PFSK-1 (cell line): ENCODE measurements around the gene OSBPL10.

Experiments
- FOXP2 ChIP-seq: optimal IDR thresholded peaks from 2 replicates; pipeline ENCODE3; 2011; ENCODE audit warnings: borderline replicate concordance, control low read depth, inconsistent platforms; ENCODE audit not compliant: insufficient read depth; ENCODE audit errors: extremely low read length, extremely low read depth
- POLR2AphosphoS5 ChIP-seq: IDR thresholded peaks from 2 replicates; pipeline ENCODE4 v1.6.1; 2012; ENCODE audit warnings: low read depth, mild to moderate bottlenecking, control low read depth, low read length, moderate library complexity
- SIN3A ChIP-seq: IDR thresholded peaks from 2 replicates; pipeline ENCODE4 v1.6.1; 2012; ENCODE audit warnings: mild to moderate bottlenecking, low read length, moderate library complexity, borderline replicate concordance; ENCODE audit not compliant: insufficient read depth
- TAF1 ChIP-seq: IDR thresholded peaks from 2 replicates; pipeline ENCODE4 v1.6.1; 2012; ENCODE audit warnings: low read length, control low read depth, borderline replicate concordance; ENCODE audit not compliant: insufficient read depth
- TF ChIP-seq, protein P1 (sequence below), 2 experiments: IDR thresholded peaks; 2 replicates each; pipeline versions ENCODE4 v1.6.1 to v1.8.0; 2011 to 2012; ENCODE audit warnings: low read depth in 2 of 2, low read length in 2 of 2, control low read depth in 1 of 2, inconsistent platforms in 1 of 2, mild to moderate bottlenecking in 1 of 2, moderate library complexity in 1 of 2; ENCODE audit not compliant: insufficient read depth in 1 of 2

OSBPL10 gene

GRCh38 chr3:31779514-31779913, 201.5 kb downstream of the OSBPL10 start:
- TF ChIP-seq FOXP2: no peak
- TF ChIP-seq POLR2AphosphoS5: no peak
- TF ChIP-seq TAF1: no peak
- TF ChIP-seq SIN3A: no peak
- TF ChIP-seq, protein P1, sequence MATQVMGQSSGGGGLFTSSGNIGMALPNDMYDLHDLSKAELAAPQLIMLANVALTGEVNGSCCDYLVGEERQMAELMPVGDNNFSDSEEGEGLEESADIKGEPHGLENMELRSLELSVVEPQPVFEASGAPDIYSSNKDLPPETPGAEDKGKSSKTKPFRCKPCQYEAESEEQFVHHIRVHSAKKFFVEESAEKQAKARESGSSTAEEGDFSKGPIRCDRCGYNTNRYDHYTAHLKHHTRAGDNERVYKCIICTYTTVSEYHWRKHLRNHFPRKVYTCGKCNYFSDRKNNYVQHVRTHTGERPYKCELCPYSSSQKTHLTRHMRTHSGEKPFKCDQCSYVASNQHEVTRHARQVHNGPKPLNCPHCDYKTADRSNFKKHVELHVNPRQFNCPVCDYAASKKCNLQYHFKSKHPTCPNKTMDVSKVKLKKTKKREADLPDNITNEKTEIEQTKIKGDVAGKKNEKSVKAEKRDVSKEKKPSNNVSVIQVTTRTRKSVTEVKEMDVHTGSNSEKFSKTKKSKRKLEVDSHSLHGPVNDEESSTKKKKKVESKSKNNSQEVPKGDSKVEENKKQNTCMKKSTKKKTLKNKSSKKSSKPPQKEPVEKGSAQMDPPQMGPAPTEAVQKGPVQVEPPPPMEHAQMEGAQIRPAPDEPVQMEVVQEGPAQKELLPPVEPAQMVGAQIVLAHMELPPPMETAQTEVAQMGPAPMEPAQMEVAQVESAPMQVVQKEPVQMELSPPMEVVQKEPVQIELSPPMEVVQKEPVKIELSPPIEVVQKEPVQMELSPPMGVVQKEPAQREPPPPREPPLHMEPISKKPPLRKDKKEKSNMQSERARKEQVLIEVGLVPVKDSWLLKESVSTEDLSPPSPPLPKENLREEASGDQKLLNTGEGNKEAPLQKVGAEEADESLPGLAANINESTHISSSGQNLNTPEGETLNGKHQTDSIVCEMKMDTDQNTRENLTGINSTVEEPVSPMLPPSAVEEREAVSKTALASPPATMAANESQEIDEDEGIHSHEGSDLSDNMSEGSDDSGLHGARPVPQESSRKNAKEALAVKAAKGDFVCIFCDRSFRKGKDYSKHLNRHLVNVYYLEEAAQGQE (IDR thresholded peaks at IDR 0.05; ENCODE audit: insufficient read depth in 1 of 2, low read depth in 2 of 2, low read length in 2 of 2): no peak

GRCh38 chr3:31777887-31778286, 203.2 kb downstream of the OSBPL10 start:
- TF ChIP-seq TAF1: no peak
- TF ChIP-seq FOXP2: no peak
- no peak for TF ChIP-seq POLR2AphosphoS5
- TF ChIP-seq SIN3A: no peak
- TF ChIP-seq, protein P1 (IDR thresholded peaks at IDR 0.05; ENCODE audit: insufficient read depth in 1 of 2, low read depth in 2 of 2, low read length in 2 of 2): no peak

DNA sequence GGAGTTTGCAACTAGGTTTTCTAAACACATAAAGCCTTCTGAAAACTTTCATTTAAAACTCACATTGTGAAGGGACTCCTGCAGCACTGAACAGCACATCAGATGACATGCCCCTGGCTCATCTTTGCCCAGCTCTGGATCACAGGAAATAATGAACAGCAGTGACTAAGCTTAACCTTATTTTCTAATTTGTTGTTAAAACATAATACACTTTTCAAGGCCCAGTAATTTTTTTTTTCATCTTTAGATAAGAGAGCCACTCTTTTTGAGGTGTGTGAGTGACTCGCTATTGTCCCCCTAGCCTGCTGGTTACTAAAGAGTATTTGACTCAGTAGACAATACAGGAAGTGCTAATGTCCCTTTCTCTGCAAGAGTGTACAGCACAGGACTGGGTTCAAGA, 204.0 kb downstream of the OSBPL10 start:
- TF ChIP-seq SIN3A (no peak), POLR2AphosphoS5 (no peak), FOXP2 (no peak), TAF1 (no peak)
- TF ChIP-seq, protein P1 (IDR thresholded peaks at IDR 0.05; ENCODE audit: insufficient read depth in 1 of 2, low read depth in 2 of 2, low read length in 2 of 2): no peak

DNA sequence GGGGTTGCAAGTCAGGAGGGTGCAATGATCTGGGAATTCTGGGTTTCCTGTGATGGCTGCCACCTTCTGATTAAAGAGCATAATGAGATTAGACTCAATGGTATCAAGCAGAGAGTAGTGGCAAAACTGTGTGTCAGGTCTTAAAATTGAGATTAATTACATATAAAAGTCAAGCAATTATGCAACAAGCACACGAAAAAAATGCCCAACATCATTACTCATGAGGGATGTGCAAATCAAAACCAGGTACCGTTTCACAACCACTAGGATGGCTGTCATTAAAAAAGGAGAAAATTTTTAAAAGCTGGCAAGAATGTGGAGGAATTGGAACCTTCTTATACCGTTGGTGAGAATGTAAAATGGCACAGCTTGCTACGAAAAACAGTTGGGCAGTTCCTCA, 205.0 kb downstream of the OSBPL10 start:
- TF ChIP-seq SIN3A: no peak
- TF ChIP-seq FOXP2: no peak
- TF ChIP-seq, protein P1 (IDR thresholded peaks at IDR 0.05; ENCODE audit: insufficient read depth in 1 of 2, low read depth in 2 of 2, low read length in 2 of 2): no peak

DNA sequence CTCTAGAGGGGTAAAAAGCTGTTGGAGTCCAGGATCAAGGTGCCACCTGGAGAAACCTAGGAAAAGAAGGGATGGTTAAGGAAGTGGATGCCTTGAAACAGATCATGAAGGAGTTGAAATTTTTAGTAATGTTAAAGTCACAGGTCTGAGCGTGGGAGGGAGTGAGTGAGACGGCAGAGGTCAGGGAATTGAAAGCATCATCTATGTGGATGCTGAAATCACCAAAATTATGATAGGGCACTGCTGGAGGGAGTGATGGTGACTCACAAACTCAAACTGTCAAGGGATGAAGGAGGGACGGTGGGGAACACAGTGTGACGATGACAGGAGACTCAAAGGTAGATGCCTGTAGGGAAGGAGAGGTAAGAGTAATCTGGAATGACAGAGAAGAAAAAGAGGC, 205.7 kb downstream of the OSBPL10 start:
- TF ChIP-seq, protein P1 (IDR thresholded peaks at IDR 0.05; ENCODE audit: insufficient read depth in 1 of 2, low read depth in 2 of 2, low read length in 2 of 2): no peak
- TF ChIP-seq POLR2AphosphoS5 (no peak), FOXP2 (no peak), SIN3A (no peak), TAF1 (no peak)
